Ovary (tissue), 9 donors: ENCODE data around the gene MYO9A. TPM values are rescaled to one million over a fixed set of nuclear protein-coding genes. Genes with fewer than 3 reads are reported as not detected.
"Not testable (repeated sequence)": the region's sequence is repeated elsewhere in the genome, so short reads cannot be mapped to it uniquely, and the experiment has no call there.

Source experiments
- DNase-seq, 5 donors: peaks; one replicate each; pipeline ENCODE4 v3.0.0-alpha.2; 2019 to 2020
- H3K27ac ChIP-seq, 2 donors: fragments of 200-600 bp; one replicate each; pipeline versions ENCODE4 v1.5.1 to v1.8.0; 2019 to 2022
- H3K27me3 ChIP-seq: fragments of 200-600 bp; one replicate; pipeline ENCODE4 v1.8.0; 2022
- H3K36me3 ChIP-seq: fragments of 200-600 bp; sonication (generic); one replicate; pipeline ENCODE4 v1.5.1; 2019
- H3K4me1 ChIP-seq: one replicate; pipeline ENCODE4 v1.8.1; 2013; ENCODE audit warnings: mild to moderate bottlenecking, moderate library complexity; ENCODE audit not compliant: insufficient read depth
- H3K4me3 ChIP-seq: fragments of 200-600 bp; sonication (generic); one replicate; pipeline ENCODE4 v1.5.1; 2017
- H3K9me3 ChIP-seq, 2 donors: fragments of 200-600 bp in 1 of 2; sonication (generic) in 1 of 2; one replicate each; pipeline versions ENCODE4 v1.5.1 to v1.8.1; 2013 to 2019; ENCODE audit warnings: mild to moderate bottlenecking in 1 of 2, moderate library complexity in 1 of 2
- EP300 ChIP-seq: sonication (generic); formaldehyde crosslinking; IDR thresholded peaks from one replicate; pipeline ENCODE4 v1.6.1; 2017; ENCODE audit warnings: antibody characterized with exemption
- POLR2A ChIP-seq: fragments of 450-650 bp; IDR thresholded peaks from one replicate; pipeline ENCODE4 v1.6.1; 2017; ENCODE audit warnings: antibody characterized with exemption, mild to moderate bottlenecking, moderate library complexity
- WGBS, 3 donors: extraction: QIAGEN DNeasy Blood & Tissue Kit in 1 of 3; methylation state at CpG; one replicate each; pipeline versions ENCODE4 v1.1.5 to v1.1.7; 2013 to 2017; 5-methylcytosine and 5-hydroxymethylcytosine counted together
- intact Hi-C, 4 donors: fragments of 100-400 bp; cut with DNase I; formaldehyde crosslinking; loops; one replicate each; pipeline versions ENCODE4 v1.11.0 to v1.15.1; 2022 to 2023
- polyA plus RNA-seq, 2 donors: library from polyadenylated mRNA; stranded (reverse); fragments of 200-250 nt in 1 of 2; fragments of 350-450 nt in 1 of 2; fragmentation: Illumina TruSeq in 1 of 2; extraction: RNeasy Lipid Tissue Mini Kit (QIAGEN cat#74804) in 1 of 2; gene quantifications; one replicate each; pipeline ENCODE4 v1.2.3, GENCODE V29; 2013 to 2014
- total RNA-seq, 7 donors: library from RNA; depleted of rRNA in 2 of 7; stranded (reverse); fragments of >200 nt in 2 of 7; fragmentation: NEBNext Ultra II Directional in 3 of 7; extraction: Animal tissue kit (Norgen Biotek cat#: 25700) in 3 of 7; gene quantifications; one replicate each; pipeline versions ENCODE4 v1.1.0 to v1.2.4, GENCODE V29; 2016 to 2023
- TF ChIP-seq, protein P1 (sequence below), 3 donors: fragments of 450-650 bp in 2 of 3; fragments of 200-600 bp in 1 of 3; IDR thresholded peaks; one replicate each; pipeline versions ENCODE4 v1.5.1 to v1.8.0; 2016 to 2022; ENCODE audit warnings: antibody characterized with exemption in 3 of 3, mild to moderate bottlenecking in 1 of 3
- donor health status: DM: no; HTN: no; CAD: no; lungs with moderate emphysema.
- donor health status: DM: no; HTN: no; CAD: no.
- donor health status: Bipolar disorder and iron deficiency.
- donor health status: DM: yes; HTN: yes; CAD: no.
- donor health status: DM: no; HTN: no; CAD: no.
- donor health status: DM: yes; HTN: yes; CAD: no.

MYO9A gene
- total and polyA plus RNA-seq, 9 donors: 8.1 to 71.6 (median 57.2) TPM

DNA sequence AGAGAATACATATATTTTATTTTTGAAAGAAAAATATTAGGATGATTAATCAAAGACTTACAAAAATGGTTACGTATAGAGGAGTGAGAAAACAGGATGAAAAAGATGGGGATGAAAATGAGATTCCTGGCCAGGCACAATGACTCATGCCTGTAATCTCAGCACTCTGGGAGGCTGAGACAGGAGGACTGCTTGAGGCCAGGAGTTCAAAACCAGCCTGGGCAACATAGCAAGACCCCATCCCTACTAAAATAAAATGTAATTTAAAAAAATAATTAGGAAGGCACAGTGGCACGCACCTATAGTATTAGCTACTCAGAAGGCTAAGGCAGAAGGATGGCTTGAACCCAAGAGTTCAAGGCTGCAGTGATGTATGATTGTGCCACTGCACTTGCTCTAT lies 11.9 kb downstream of the MYO9A start:
- no peak for DNase-seq
- Histone ChIP-seq H3K27me3 (no peaks in the 10 kb centered on the region), H3K36me3 (no peaks in the 10 kb centered on the region), H3K27ac (no peak overlapping the region), H3K9me3 (no peaks in the 10 kb centered on the region), H3K4me1 (no peaks in the 10 kb centered on the region), H3K4me3 (no peak overlapping the region)
- intact Hi-C loops: no loop called here
- 93 to 94% (median 94%) methylated on average over 2 of the region's 2 CpGs for WGBS, 3 donors
- TF ChIP-seq POLR2A (no peak), EP300 (no peak)
- TF ChIP-seq, protein P1, sequence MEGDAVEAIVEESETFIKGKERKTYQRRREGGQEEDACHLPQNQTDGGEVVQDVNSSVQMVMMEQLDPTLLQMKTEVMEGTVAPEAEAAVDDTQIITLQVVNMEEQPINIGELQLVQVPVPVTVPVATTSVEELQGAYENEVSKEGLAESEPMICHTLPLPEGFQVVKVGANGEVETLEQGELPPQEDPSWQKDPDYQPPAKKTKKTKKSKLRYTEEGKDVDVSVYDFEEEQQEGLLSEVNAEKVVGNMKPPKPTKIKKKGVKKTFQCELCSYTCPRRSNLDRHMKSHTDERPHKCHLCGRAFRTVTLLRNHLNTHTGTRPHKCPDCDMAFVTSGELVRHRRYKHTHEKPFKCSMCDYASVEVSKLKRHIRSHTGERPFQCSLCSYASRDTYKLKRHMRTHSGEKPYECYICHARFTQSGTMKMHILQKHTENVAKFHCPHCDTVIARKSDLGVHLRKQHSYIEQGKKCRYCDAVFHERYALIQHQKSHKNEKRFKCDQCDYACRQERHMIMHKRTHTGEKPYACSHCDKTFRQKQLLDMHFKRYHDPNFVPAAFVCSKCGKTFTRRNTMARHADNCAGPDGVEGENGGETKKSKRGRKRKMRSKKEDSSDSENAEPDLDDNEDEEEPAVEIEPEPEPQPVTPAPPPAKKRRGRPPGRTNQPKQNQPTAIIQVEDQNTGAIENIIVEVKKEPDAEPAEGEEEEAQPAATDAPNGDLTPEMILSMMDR (IDR thresholded peaks at IDR 0.05): no peak

DNA sequence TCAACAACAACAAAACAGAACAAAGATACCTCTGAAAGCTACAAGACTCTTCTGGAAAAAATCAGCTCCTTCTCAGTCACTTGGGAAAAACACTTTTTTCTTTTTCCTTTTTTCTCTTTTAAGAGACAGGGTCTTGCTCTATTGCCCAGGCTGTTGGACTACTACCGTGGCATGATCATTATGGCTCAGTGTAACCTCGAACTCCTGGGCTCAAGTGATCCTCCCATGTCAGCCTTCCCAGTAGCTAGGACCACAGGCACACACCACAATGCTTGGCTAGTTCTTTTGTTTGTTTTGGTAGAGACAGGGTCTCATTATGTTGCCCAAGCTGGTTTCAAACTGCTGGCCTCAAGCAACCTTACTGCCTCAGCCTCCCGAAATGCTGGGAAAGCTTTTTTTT lies 12.8 kb downstream of the MYO9A start:
- Histone ChIP-seq H3K36me3 (no peaks in the 10 kb centered on the region), H3K4me3 (no peak overlapping the region), H3K4me1 (no peaks in the 10 kb centered on the region), H3K27ac (no peak overlapping the region), H3K9me3 (no peaks in the 10 kb centered on the region), H3K27me3 (no peaks in the 10 kb centered on the region)
- TF ChIP-seq, protein P1 (IDR thresholded peaks at IDR 0.05): no peak
- no peak for TF ChIP-seq EP300
- TF ChIP-seq POLR2A: no peak
- DNase-seq: no peak
- WGBS, 3 donors: 97 to 99% (median 97%) methylated on average over 3 of the region's 3 CpGs
- intact Hi-C loops: no loop called here

DNA sequence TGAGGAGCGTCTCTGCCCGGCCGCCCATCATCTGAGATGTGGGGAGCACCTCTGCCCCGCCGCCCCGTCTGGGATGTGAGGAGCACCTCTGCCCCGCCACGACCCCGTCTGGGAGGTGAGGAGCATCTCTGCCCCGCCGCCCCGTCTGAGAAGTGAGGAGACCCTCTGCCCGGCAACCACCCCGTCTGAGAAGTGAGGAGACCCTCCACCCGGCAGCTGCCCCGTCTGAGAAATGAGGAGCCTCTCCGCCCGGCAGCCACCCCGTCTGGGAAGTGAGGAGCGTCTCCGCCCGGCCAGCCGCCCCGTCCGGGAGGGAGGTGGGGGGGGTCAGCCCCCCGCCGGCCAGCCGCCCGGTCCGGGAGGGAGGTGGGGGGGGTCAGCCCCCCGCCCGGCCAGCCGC lies 17.4 kb downstream of the MYO9A start:
- not testable (repeated sequence) for H3K4me1 ChIP-seq
- WGBS, 3 donors: 95 to 100% (median 99%) methylated on average over 5 to 26 of the region's 33 CpGs

DNA sequence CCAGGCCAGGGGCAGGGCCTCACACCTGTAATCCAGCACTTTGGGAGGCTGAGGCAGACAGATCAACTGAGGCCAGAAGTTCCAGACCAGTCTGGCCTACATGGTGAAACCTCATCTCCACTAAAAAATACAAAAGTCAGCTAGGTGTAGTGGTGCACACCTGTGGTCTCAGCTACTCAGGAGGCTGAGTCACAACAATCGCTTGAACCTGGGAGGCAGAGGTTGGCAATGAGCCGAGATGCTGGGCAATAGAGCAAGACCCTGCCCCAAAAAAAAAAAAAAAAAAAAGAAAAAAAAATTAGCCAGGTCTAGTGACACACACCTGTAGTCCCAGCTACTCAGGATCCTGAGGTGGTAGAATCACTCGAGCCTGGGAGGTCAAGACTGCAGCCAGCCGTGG lies 18.8 kb downstream of the MYO9A start:
- H3K27ac ChIP-seq: no peak overlapping the region
- intact Hi-C loops: no loop called here
- no peak for DNase-seq
- peaks cover 2% of the 10 kb centered on the region for H3K4me1 ChIP-seq
- no peaks in the 10 kb centered on the region for H3K36me3 ChIP-seq
- 67 to 94% (median 89%) methylated on average over 4 of the region's 4 CpGs for WGBS, 3 donors
- no peaks in the 10 kb centered on the region for H3K27me3 ChIP-seq
- no peak for TF ChIP-seq EP300
- TF ChIP-seq, protein P1 (IDR thresholded peaks at IDR 0.05): no peak
- no peak for TF ChIP-seq POLR2A
- H3K4me3 ChIP-seq: no peak overlapping the region
- no peaks in the 10 kb centered on the region for H3K9me3 ChIP-seq

More for the DNA sequence above, 17.4 kb downstream of the MYO9A start:
- H3K36me3 ChIP-seq, H3K27me3 ChIP-seq, H3K4me3 ChIP-seq, intact Hi-C loops, H3K27ac ChIP-seq, DNase-seq, H3K9me3 ChIP-seq: not testable (repeated sequence)

DNA sequence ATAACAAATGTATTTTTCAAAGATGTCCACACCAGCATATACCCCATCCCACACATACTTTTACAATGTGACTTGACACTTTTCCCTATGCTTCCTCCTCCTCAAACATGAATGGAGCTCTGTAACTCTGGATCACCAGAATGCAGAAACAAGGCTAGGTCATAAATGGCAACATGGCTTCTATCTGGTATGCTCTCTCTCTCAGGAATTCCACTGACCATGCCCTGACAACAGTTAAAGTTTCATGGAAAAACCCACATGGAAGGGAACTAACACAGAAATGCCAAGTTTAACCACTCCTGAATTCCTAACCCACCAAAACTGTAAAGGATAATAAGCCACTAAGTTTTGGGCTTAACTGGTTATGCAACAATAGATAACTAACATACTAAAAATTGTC lies 19.9 kb downstream of the MYO9A start:
- Histone ChIP-seq H3K4me1 (peaks cover 2% of the 10 kb centered on the region), H3K27me3 (no peaks in the 10 kb centered on the region), H3K27ac (no peak overlapping the region), H3K4me3 (no peak overlapping the region), H3K36me3 (no peaks in the 10 kb centered on the region), H3K9me3 (no peaks in the 10 kb centered on the region)
- intact Hi-C loops: no loop called here
- DNase-seq: no peak
- TF ChIP-seq EP300 (no peak), POLR2A (no peak)
- TF ChIP-seq, protein P1 (IDR thresholded peaks at IDR 0.05): no peak
